SW480 (cell line): ENCODE results near the gene NKX2-1.

Experiments used
- DNase-seq: peaks from one replicate; pipeline ENCODE4 v3.0.0-alpha.2; 2016; ENCODE audit warnings: low spot score

Gene NKX2-1

GRCh38 chr14:36517242-36518030 lies 2.6 kb downstream of the NKX2-1 start:
- DNase-seq, result no peak

- no peak for DNase-seq
These were observed 3.3 kb downstream of the NKX2-1 start for GRCh38 chr14:36516719-36517241.

GRCh38 chr14:36515896-36516718 lies 3.9 kb downstream of the NKX2-1 start:
- no peak for DNase-seq

- DNase-seq, result no peak
These were observed 4.9 kb downstream of the NKX2-1 start for GRCh38 chr14:36515105-36515593.

- DNase-seq, result no peak
These were observed 5.5 kb downstream of the NKX2-1 start for GRCh38 chr14:36514278-36515104.

- DNase-seq, result no peak
These were observed 6.4 kb downstream of the NKX2-1 start for GRCh38 chr14:36513451-36514277.

- DNase-seq, result no peak
These were observed 7.0 kb downstream of the NKX2-1 start for GRCh38 chr14:36513012-36513420.

- no peak for DNase-seq
These were observed 7.4 kb downstream of the NKX2-1 start for GRCh38 chr14:36512585-36513003.

- DNase-seq, result no peak
These were observed 7.9 kb downstream of the NKX2-1 start for GRCh38 chr14:36511981-36512584.

GRCh38 chr14:36510874-36511273 lies 9.2 kb downstream of the NKX2-1 start:
- DNase-seq, result no peak

- DNase-seq, result no peak
These were observed 9.8 kb downstream of the NKX2-1 start for GRCh38 chr14:36510078-36510799.

- DNase-seq, result no peak
These were observed 10.7 kb downstream of the NKX2-1 start for GRCh38 chr14:36509069-36509917.

- no peak for DNase-seq
These were observed 11.5 kb downstream of the NKX2-1 start for GRCh38 chr14:36508418-36509068.

GRCh38 chr14:36507847-36508417 lies 12.1 kb downstream of the NKX2-1 start:
- no peak for DNase-seq

- DNase-seq, result no peak
These were observed 13.1 kb downstream of the NKX2-1 start for GRCh38 chr14:36506732-36507614.

GRCh38 chr14:36505892-36506731 lies 13.9 kb downstream of the NKX2-1 start:
- no peak for DNase-seq
